Lung (tissue), 12 donors: ENCODE measurements around the gene TP73. TPM values are rescaled to one million over a fixed set of nuclear protein-coding genes. Genes with fewer than 3 reads are reported as not detected.

Source experiments
- ATAC-seq: fragments of 200-7000 bp; cut with Tn5 transposase; one replicate; pipeline ENCODE4 v1.9.1; 2020; ENCODE audit warnings: moderate number of reproducible peaks; ENCODE audit not compliant: insufficient read depth, low FRiP score
- DNase-seq, 3 donors: peaks; one replicate each; pipeline ENCODE4 v3.0.0-alpha.2; 2013 to 2017
- H3K27ac ChIP-seq, 2 donors: one replicate each; pipeline ENCODE4 v1.5.1; 2013; ENCODE audit warnings: mild to moderate bottlenecking in 2 of 2, moderate library complexity in 2 of 2, control low read depth in 1 of 2, inconsistent platforms in 1 of 2, low read depth in 1 of 2, low read length in 1 of 2
- H3K27me3 ChIP-seq, 3 donors: one replicate each; pipeline ENCODE4 v1.5.1; 2013; ENCODE audit warnings: low read length in 2 of 3; ENCODE audit not compliant: control insufficient read depth in 3 of 3, insufficient read depth in 3 of 3
- H3K36me3 ChIP-seq, 4 donors: one replicate each; pipeline ENCODE4 v1.5.1; 2013; ENCODE audit warnings: low read length in 4 of 4, mild to moderate bottlenecking in 1 of 4, moderate library complexity in 1 of 4; ENCODE audit not compliant: control insufficient read depth in 4 of 4, insufficient read depth in 4 of 4
- H3K4me1 ChIP-seq, 5 donors: one replicate each; pipeline ENCODE4 v1.5.1; 2013; ENCODE audit warnings: low read length in 5 of 5, mild to moderate bottlenecking in 2 of 5, moderate library complexity in 1 of 5; ENCODE audit not compliant: control insufficient read depth in 5 of 5, insufficient read depth in 5 of 5
- H3K4me3 ChIP-seq: one replicate; pipeline ENCODE4 v1.5.1; 2013; ENCODE audit warnings: mild to moderate bottlenecking, control low read depth, moderate library complexity
- H3K9ac ChIP-seq, 2 donors: one replicate each; pipeline ENCODE4 v1.5.1; 2013; ENCODE audit warnings: low read length in 2 of 2, control low read depth in 1 of 2; ENCODE audit not compliant: insufficient read depth in 1 of 2
- H3K9me3 ChIP-seq, 4 donors: one replicate each; pipeline ENCODE4 v1.5.1; 2013; ENCODE audit warnings: low read length in 3 of 4, mild to moderate bottlenecking in 1 of 4, moderate library complexity in 1 of 4; ENCODE audit not compliant: control insufficient read depth in 4 of 4, insufficient read depth in 3 of 4
- WGBS, 2 donors: extraction: QIAGEN DNeasy Blood & Tissue Kit; methylation state at CpG; one replicate each; pipeline ENCODE4 v1.1.7; 2013; 5-methylcytosine and 5-hydroxymethylcytosine counted together
- polyA plus RNA-seq, 2 donors: library from polyadenylated mRNA; stranded (reverse); fragments of 200-250 nt; gene quantifications; one replicate each; pipeline ENCODE4 v1.2.1, GENCODE V29; 2013
- total RNA-seq, 2 donors: library from RNA; depleted of rRNA in 1 of 2; stranded (reverse); fragments of >200 nt in 1 of 2; gene quantifications; one replicate each; pipeline ENCODE4 v1.2.1, GENCODE V29; 2014 to 2021
- TF ChIP-seq, protein P1 (sequence below): IDR thresholded peaks from 2 replicates; pipeline ENCODE4 v1.5.1; 2012; ENCODE audit warnings: mild to moderate bottlenecking; ENCODE audit errors: control extremely low read depth, extremely low read depth
- donor health status: control.
- donor health status: control.
- donor health status: Bipolar disorder and iron deficiency.
- donor health status: healthy.
- donor health status: DM: yes; HTN: yes; CAD: no.

TP73 gene
- total and polyA plus RNA-seq, 4 donors, result 1.7 to 12.3 (median 2.2) TPM

DNA sequence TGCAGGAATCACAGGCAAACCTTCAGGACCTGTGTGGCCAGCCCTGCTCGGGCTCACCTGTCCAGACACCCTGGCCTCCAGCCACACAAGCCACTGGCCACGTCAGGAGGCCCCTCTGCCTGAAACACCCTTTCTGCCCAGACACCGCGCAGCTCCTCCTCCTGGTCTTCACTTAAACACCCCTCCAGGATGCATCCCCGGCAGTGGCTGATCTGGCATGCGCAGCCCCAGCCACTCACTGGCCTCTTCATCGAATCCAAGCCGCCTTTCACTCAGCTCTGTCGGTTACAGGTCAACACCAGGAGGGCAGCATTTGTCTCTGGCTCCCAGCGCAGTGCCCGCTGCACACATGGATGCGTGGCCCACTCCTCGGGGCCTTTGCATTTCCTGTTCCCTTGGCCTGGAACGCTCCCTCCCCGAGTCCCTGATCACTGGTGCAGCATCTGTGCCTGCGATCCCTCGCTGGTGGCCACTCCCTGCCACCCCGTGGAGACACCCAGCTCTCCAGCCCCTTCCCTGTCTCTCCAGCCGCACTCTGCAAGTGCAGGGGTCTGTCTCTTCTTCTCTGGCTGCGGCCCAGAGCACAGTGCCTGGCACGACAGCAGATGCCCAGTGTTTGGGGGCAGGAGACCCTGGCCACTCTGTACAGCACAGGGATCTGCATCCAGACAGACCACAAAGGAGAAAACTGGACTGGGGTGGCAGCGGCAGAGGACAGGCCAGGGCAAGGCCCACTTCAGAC is 18.1 kb upstream of the TP73 start:
- TF ChIP-seq, protein P1, sequence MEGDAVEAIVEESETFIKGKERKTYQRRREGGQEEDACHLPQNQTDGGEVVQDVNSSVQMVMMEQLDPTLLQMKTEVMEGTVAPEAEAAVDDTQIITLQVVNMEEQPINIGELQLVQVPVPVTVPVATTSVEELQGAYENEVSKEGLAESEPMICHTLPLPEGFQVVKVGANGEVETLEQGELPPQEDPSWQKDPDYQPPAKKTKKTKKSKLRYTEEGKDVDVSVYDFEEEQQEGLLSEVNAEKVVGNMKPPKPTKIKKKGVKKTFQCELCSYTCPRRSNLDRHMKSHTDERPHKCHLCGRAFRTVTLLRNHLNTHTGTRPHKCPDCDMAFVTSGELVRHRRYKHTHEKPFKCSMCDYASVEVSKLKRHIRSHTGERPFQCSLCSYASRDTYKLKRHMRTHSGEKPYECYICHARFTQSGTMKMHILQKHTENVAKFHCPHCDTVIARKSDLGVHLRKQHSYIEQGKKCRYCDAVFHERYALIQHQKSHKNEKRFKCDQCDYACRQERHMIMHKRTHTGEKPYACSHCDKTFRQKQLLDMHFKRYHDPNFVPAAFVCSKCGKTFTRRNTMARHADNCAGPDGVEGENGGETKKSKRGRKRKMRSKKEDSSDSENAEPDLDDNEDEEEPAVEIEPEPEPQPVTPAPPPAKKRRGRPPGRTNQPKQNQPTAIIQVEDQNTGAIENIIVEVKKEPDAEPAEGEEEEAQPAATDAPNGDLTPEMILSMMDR, result no peak
- Histone ChIP-seq H3K9ac (no peak overlapping the region), H3K4me1 (peaks cover 0 to 2% (median 0%) of the 10 kb centered on the region in 5 donors), H3K27me3 (no peaks in the 10 kb centered on the region), H3K27ac (no peak overlapping the region), H3K4me3 (no peak overlapping the region), H3K36me3 (peaks cover 6 to 77% (median 25%) of the 10 kb centered on the region in 4 donors), H3K9me3 (no peaks in the 10 kb centered on the region)
- ATAC-seq (no peak), DNase-seq (no peak)
- 95 to 97% methylated on average over 22 of the region's 22 CpGs for WGBS, 2 donors

DNA sequence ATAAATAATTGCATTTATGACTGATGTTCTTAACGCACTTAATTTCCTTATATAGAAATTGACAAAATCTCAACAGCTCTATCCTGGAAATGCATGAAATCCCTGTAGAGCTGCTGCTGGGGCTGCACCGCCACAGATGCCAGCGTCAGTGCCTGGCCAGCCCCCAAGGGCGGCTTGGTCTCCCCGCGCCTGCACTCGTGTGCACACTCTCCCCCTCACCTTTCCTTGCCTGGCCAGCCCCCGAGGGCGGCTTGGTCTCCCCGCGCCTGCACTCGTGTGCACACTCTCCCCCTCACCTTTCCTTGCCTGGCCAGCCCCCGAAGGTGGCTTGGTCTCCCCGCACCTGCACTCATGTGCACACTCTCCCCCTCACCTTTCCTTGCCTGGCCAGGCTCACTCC is 16.2 kb upstream of the TP73 start:
- TF ChIP-seq, protein P1, result no peak
- H3K27ac ChIP-seq, result no peak overlapping the region
- ATAC-seq (no peak), DNase-seq (no peak)
- no peaks in the 10 kb centered on the region for H3K9me3 ChIP-seq
- H3K4me3 ChIP-seq, result no peak overlapping the region
- H3K9ac ChIP-seq, result no peak overlapping the region
- H3K27me3 ChIP-seq, result no peaks in the 10 kb centered on the region
- peaks cover 0 to 70% (median 19%) of the 10 kb centered on the region in 4 donors for H3K36me3 ChIP-seq
- no peaks in the 10 kb centered on the region for H3K4me1 ChIP-seq
- 94 to 100% methylated on average over 14 of the region's 14 CpGs for whole genome bisulfite sequencing, 2 donors

DNA sequence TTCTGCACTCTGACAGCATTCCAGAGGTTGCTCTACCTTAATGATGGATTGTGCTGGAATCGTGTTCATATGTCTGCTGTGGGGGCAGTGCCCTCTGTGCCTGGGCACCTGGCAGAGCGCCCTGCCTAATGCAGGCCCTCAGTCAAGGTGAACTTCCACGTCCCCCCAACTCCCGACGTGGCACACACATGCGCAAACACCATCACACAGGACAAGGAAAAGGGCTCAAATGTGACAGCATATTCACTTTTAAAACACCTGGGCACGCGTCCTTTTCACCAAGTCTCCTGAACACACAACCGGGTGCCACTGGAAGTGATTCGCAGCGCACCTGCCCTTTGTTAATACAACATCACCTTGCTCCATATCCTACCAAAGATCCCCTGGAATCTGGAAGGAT is 15.8 kb upstream of the TP73 start:
- Histone ChIP-seq H3K27ac (no peak overlapping the region), H3K9ac (no peak overlapping the region), H3K9me3 (no peaks in the 10 kb centered on the region), H3K4me3 (no peak overlapping the region), H3K36me3 (peaks cover 0 to 68% (median 19%) of the 10 kb centered on the region in 4 donors), H3K4me1 (no peaks in the 10 kb centered on the region), H3K27me3 (no peaks in the 10 kb centered on the region)
- TF ChIP-seq, protein P1, result no peak
- 95% methylated on average over 11 of the region's 11 CpGs for WGBS, 2 donors
- ATAC-seq (no peak), DNase-seq (no peak)

DNA sequence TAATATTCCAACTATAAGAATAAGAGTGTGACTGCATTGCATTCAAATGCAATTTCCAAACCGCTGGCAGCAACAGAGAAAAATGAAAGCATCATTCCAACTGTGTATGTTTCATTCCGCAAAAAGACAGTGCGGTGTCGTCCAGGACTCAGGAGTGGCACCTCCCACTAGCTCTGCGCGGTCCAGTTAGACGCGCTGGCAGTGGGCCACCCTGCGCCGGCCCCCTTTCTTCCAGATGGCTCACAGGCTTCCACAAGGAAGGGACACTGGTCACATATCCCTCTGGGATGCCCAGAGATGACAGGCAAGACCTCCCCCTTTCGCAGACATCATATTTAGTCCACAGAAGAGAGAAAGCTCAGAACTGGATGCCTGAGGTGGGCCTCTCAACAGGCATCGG is 14.3 kb upstream of the TP73 start:
- ATAC-seq (no peak), DNase-seq (no peak)
- H3K4me3 ChIP-seq, result no peak overlapping the region
- no peak overlapping the region for H3K27ac ChIP-seq
- WGBS, 2 donors, result 92 to 96% methylated on average over 12 of the region's 12 CpGs
- H3K36me3 ChIP-seq, result peaks cover 0 to 60% (median 14%) of the 10 kb centered on the region in 4 donors
- no peak overlapping the region for H3K9ac ChIP-seq
- H3K27me3 ChIP-seq, result no peaks in the 10 kb centered on the region
- TF ChIP-seq, protein P1, result no peak
- no peaks in the 10 kb centered on the region for H3K4me1 ChIP-seq
- H3K9me3 ChIP-seq, result no peaks in the 10 kb centered on the region
